Suprapubic skin (tissue), 3 donors: ENCODE results near the gene C18orf63.

Experiments used
- EP300 ChIP-seq: sonication (generic); formaldehyde crosslinking; IDR thresholded peaks from one replicate; pipeline ENCODE4 v1.6.1; 2017; ENCODE audit warnings: antibody characterized with exemption
- TF ChIP-seq, protein P1 (sequence below), 2 donors: fragments of 200-600 bp in 1 of 2; fragments of 450-650 bp in 1 of 2; sonication (generic) in 1 of 2; IDR thresholded peaks; one replicate each; pipeline ENCODE4 v1.5.1; 2016 to 2019; ENCODE audit warnings: antibody characterized with exemption in 2 of 2, mild to moderate bottlenecking in 1 of 2, moderate library complexity in 1 of 2

DNA sequence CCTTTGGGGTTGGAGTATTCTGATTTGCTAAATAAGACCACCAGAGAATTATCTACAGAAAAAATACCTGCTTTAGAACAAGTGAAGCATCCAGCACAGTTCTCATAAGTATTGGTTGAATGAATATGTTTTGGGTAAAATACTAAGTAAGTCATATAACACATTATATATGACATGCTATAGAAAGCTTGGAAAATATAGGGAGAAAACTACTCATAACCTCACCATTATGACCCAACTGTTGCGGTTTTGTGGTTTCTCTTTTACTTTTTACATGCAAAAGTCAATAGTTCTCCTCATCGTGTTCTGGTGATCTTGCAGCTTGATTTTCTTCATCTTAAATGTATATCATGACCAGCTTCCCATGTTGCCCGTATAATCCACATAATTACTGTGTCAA lies 75.3 kb downstream of the C18orf63 start:
- TF ChIP-seq, protein P1, sequence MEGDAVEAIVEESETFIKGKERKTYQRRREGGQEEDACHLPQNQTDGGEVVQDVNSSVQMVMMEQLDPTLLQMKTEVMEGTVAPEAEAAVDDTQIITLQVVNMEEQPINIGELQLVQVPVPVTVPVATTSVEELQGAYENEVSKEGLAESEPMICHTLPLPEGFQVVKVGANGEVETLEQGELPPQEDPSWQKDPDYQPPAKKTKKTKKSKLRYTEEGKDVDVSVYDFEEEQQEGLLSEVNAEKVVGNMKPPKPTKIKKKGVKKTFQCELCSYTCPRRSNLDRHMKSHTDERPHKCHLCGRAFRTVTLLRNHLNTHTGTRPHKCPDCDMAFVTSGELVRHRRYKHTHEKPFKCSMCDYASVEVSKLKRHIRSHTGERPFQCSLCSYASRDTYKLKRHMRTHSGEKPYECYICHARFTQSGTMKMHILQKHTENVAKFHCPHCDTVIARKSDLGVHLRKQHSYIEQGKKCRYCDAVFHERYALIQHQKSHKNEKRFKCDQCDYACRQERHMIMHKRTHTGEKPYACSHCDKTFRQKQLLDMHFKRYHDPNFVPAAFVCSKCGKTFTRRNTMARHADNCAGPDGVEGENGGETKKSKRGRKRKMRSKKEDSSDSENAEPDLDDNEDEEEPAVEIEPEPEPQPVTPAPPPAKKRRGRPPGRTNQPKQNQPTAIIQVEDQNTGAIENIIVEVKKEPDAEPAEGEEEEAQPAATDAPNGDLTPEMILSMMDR (IDR thresholded peaks at IDR 0.05), result no peak
- no peak for TF ChIP-seq EP300
